GM23338 (cell line): Measurements from ENCODE around the gene COQ8B. TPM values are rescaled to one million over a fixed set of nuclear protein-coding genes. Genes with fewer than 3 reads are reported as not detected.

Experiments
- ATAC-seq: fragments of 200-7000 bp; cut with Tn5 transposase; 3 replicates; pipeline ENCODE4 v1.9.1; 2020
- DNase-seq: peaks from one replicate; pipeline ENCODE4 v3.0.0-alpha.2; 2015; ENCODE audit warnings: low spot score
- H2AFZ ChIP-seq: fragments of 200-600 bp; sonication (generic); 2 replicates; pipeline ENCODE4 v1.8.0; 2016; ENCODE audit warnings: antibody characterized with exemption, mild to moderate bottlenecking, moderate library complexity
- H3F3A ChIP-seq: fragments of 200-600 bp; sonication (generic); replicated peaks from 2 replicates; pipeline ENCODE4 v1.8.0; 2017; ENCODE audit warnings: antibody characterized with exemption, mixed run types, low read depth
- H3K27ac ChIP-seq: fragments of 200-600 bp; sonication (generic); 2 replicates; pipeline ENCODE4 v1.6.1; 2016; ENCODE audit warnings: low read depth
- H3K27me3 ChIP-seq: fragments of 200-600 bp; sonication (generic); 2 replicates; pipeline ENCODE4 v1.8.0; 2016; ENCODE audit warnings: mild to moderate bottlenecking, mixed run types, moderate library complexity; ENCODE audit not compliant: insufficient read depth
- H3K36me3 ChIP-seq: fragments of 200-600 bp; sonication (generic); 2 replicates; pipeline ENCODE4 v1.8.0; 2016; ENCODE audit warnings: mild to moderate bottlenecking; ENCODE audit not compliant: insufficient read depth
- H3K4me1 ChIP-seq: fragments of 200-600 bp; sonication (generic); 2 replicates; pipeline ENCODE4 v1.8.0; 2016; ENCODE audit warnings: mild to moderate bottlenecking, moderate library complexity; ENCODE audit not compliant: insufficient read depth
- H3K4me2 ChIP-seq: fragments of 200-600 bp; sonication (generic); 2 replicates; pipeline ENCODE4 v1.7.1; 2017; ENCODE audit warnings: mixed run types
- H3K4me3 ChIP-seq: fragments of 200-600 bp; sonication (generic); 2 replicates; pipeline ENCODE4 v1.6.1; 2016; ENCODE audit warnings: mixed run types
- H3K79me2 ChIP-seq: fragments of 200-600 bp; sonication (generic); replicated peaks from 2 replicates; pipeline ENCODE4 v1.8.0; 2017; ENCODE audit warnings: mild to moderate bottlenecking; ENCODE audit not compliant: insufficient read depth
- H3K9me2 ChIP-seq: fragments of 200-600 bp; sonication (generic); 2 replicates; pipeline ENCODE4 v1.8.0; 2017; ENCODE audit not compliant: insufficient read depth
- H4K20me1 ChIP-seq: fragments of 200-600 bp; sonication (generic); replicated peaks from 2 replicates; pipeline ENCODE4 v1.8.0; 2017; ENCODE audit warnings: mild to moderate bottlenecking; ENCODE audit not compliant: insufficient read depth
- H3K27ac Mint-ChIP-seq: 2 replicates; pipeline ENCODE4 v1.8.0; 2020; ENCODE audit warnings: inconsistent platforms, mild to moderate bottlenecking, moderate library complexity, mixed read lengths
- H3K27me3 Mint-ChIP-seq: 3 replicates; pipeline ENCODE4 v1.8.0; 2022; ENCODE audit warnings: low read depth, mild to moderate bottlenecking, moderate library complexity, mixed read lengths, inconsistent platforms; ENCODE audit not compliant: insufficient read depth, poor library complexity
- H3K36me3 Mint-ChIP-seq: 3 replicates; pipeline ENCODE4 v1.8.0; 2021; ENCODE audit warnings: low read depth, mild to moderate bottlenecking, inconsistent platforms, moderate library complexity, mixed read lengths
- H3K4me1 Mint-ChIP-seq: 3 replicates; pipeline ENCODE4 v1.8.0; 2020; ENCODE audit warnings: mild to moderate bottlenecking, inconsistent platforms, mixed read lengths
- H3K4me3 Mint-ChIP-seq: 3 replicates; pipeline ENCODE4 v1.8.0; 2021; ENCODE audit warnings: moderate library complexity, mild to moderate bottlenecking, inconsistent platforms, mixed read lengths
- H3K9me3 Mint-ChIP-seq: 3 replicates; pipeline ENCODE4 v1.8.0; 2020; ENCODE audit warnings: moderate library complexity, mild to moderate bottlenecking, inconsistent platforms, mixed read lengths
- CREB1 ChIP-seq: fragments of 250-450 bp; sonication (Bioruptor Pico); IDR thresholded peaks from 2 replicates; pipeline ENCODE4 v1.5.0; 2020; ENCODE audit warnings: low read depth, mild to moderate bottlenecking, moderate library complexity
- CTCF ChIP-seq, 2 experiments: fragments of 200-600 bp in 1 of 2; sonication (generic) in 1 of 2; conservative IDR thresholded peaks; 2 replicates each; pipeline versions ENCODE4 v1.5.1 to v1.6.1; 2016 to 2017; ENCODE audit warnings: antibody characterized with exemption in 2 of 2, low read depth in 2 of 2, mild to moderate bottlenecking in 2 of 2, moderate library complexity in 1 of 2
- ETS1 ChIP-seq: IDR thresholded peaks from 2 replicates; pipeline ENCODE4 v1.6.1; 2016; ENCODE audit warnings: antibody characterized with exemption
- EZH2 ChIP-seq: fragments of 200-600 bp; sonication (generic); IDR thresholded peaks from one replicate; pipeline ENCODE4 v1.8.0; 2017; ENCODE audit warnings: antibody characterized with exemption, mild to moderate bottlenecking, low read depth; ENCODE audit not compliant: unreplicated experiment
- EZH2phosphoT487 ChIP-seq: fragments of 200-600 bp; sonication (generic); IDR thresholded peaks from one replicate; pipeline ENCODE4 v1.8.1; 2018; ENCODE audit warnings: antibody characterized with exemption; ENCODE audit not compliant: unreplicated experiment
- JUNB ChIP-seq: IDR thresholded peaks from one replicate; pipeline ENCODE4 v1.6.1; 2016; ENCODE audit warnings: antibody characterized with exemption; ENCODE audit not compliant: unreplicated experiment
- NANOG ChIP-seq: IDR thresholded peaks from 2 replicates; pipeline ENCODE4 v1.6.1; 2016; ENCODE audit warnings: antibody characterized with exemption, borderline replicate concordance
- POLR2AphosphoS5 ChIP-seq: IDR thresholded peaks from 2 replicates; pipeline ENCODE4 v1.6.1; 2016; ENCODE audit warnings: antibody characterized with exemption, low read depth
- REST ChIP-seq: IDR thresholded peaks from one replicate; pipeline ENCODE4 v1.6.1; 2018; ENCODE audit warnings: antibody characterized with exemption; ENCODE audit not compliant: unreplicated experiment
- STAT1 ChIP-seq: IDR thresholded peaks from one replicate; pipeline ENCODE4 v1.6.1; 2016; ENCODE audit warnings: antibody characterized with exemption; ENCODE audit not compliant: unreplicated experiment
- ZNF114 ChIP-seq: fragments of 250-450 bp; sonication (Bioruptor Pico); IDR thresholded peaks from 2 replicates; pipeline ENCODE4 v1.5.0; 2020; ENCODE audit warnings: mild to moderate bottlenecking, moderate library complexity
- ZNF331 ChIP-seq: fragments of 250-450 bp; sonication (Bioruptor Pico); IDR thresholded peaks from 2 replicates; pipeline ENCODE4 v1.5.0; 2020; ENCODE audit warnings: low read depth, mild to moderate bottlenecking, moderate library complexity
- ZNF462 ChIP-seq: fragments of 250-450 bp; sonication (Bioruptor Pico); IDR thresholded peaks from 2 replicates; pipeline ENCODE4 v1.5.0; 2020; ENCODE audit warnings: mild to moderate bottlenecking, moderate library complexity
- polyA plus RNA-seq: library from polyadenylated mRNA; unstranded; fragments of >200 nt; fragmentation: Nextera tagmentation; extraction: Ambion mirVana; gene quantifications from 2 replicates; pipeline ENCODE4 v1.2.1, GENCODE V29; 2016
- total RNA-seq: library from RNA; depleted of rRNA; stranded (reverse); fragments of >200 nt; shearing (Covaris generic); gene quantifications from 2 replicates; pipeline ENCODE4 v1.2.3, GENCODE V29; 2014

The COQ8B gene
- total and polyA plus RNA-seq, 2 experiments from 2014 or later: 13.9 to 59.6 TPM

- peaks cover 7% of the 10 kb centered on the region for H3K36me3 ChIP-seq
- TF ChIP-seq JUNB: no peak
- no peak for TF ChIP-seq ZNF331 (CRISPR knock-in tag)
- no peak for TF ChIP-seq EZH2phosphoT487
- TF ChIP-seq ZNF462 (CRISPR knock-in tag): no peak
- no peak for TF ChIP-seq POLR2AphosphoS5
- no peak for TF ChIP-seq EZH2
- TF ChIP-seq CTCF (conservative IDR thresholded peaks at IDR 0.05; ENCODE audit: low read depth in 2 of 2): no peak
- no peak for TF ChIP-seq NANOG
- TF ChIP-seq ETS1: no peak
- TF ChIP-seq REST: no peak
- no peak for TF ChIP-seq STAT1
- no peak for TF ChIP-seq CREB1 (CRISPR knock-in tag)
- TF ChIP-seq ZNF114 (CRISPR knock-in tag): no peak
- H3K27me3 Mint-ChIP-seq: peaks cover 16% of the 10 kb centered on the region
Observed at GRCh38 chr19:40736661-40737060, 20.0 kb upstream of the COQ8B start.

More at GRCh38 chr19:40736661-40737060, 20.0 kb upstream of the COQ8B start:
- DNase-seq (no peak), ATAC-seq (no peak)
- peaks cover 48% of the 10 kb centered on the region for H3K36me3 Mint-ChIP-seq
- Histone ChIP-seq H3K9me2 (no peaks in the 10 kb centered on the region), H3K79me2 (no peaks in the 10 kb centered on the region), H3K27ac (no peak overlapping the region), H3K4me3 (no peak overlapping the region), H3K27me3 (no peaks in the 10 kb centered on the region), H4K20me1 (no peaks in the 10 kb centered on the region), H3K4me2 (no peak overlapping the region), H3F3A (no peaks in the 10 kb centered on the region), H3K4me1 (no peaks in the 10 kb centered on the region; the same call in 1 of the 2 replicates), H2AFZ (no peak overlapping the region)
- no peak overlapping the region for H3K4me3 Mint-ChIP-seq
- H3K4me1 Mint-ChIP-seq: peaks cover under 1% of the 10 kb centered on the region; the same call in 2 of the 3 replicates
- H3K27ac Mint-ChIP-seq: no peak overlapping the region
- H3K9me3 Mint-ChIP-seq: 0 out of 3 replicates have a peak, but pooled peaks cover 3% of the 10 kb centered on the region
